HepG2 (cell line): ENCODE measurements around the gene SELL. TPM values are rescaled to one million over a fixed set of nuclear protein-coding genes. Genes with fewer than 3 reads are reported as not detected.
A peak's percentile ranks its signal among the peaks of the same experiment; 100 is the strongest.

Source experiments
- ATAC-seq: fragments of 200-7000 bp; cut with Tn5 transposase; 3 replicates; pipeline ENCODE4 v1.9.1; 2020; ENCODE audit warnings: mild to moderate bottlenecking, moderate library complexity
- BruUV-seq: library from RNA; stranded (reverse); fragments of 400-500 nt; replicated peaks from 2 replicates; lab custom pipeline; 2021; lab: Mats Ljungman, UMichigan
- CTCF ChIA-PET: fragments of 300-600 bp; formaldehyde crosslinking; extraction: SDS; loops from one replicate; lab custom pipeline; 2021; ENCODE audit warnings: low total read pairs, inconsistent platforms, low intra/inter-chr PET ratio; lab: Yijun Ruan, JAX
- POLR2A ChIA-PET: fragments of 350-600 bp; sonication (Branson Sonifier 250); formaldehyde crosslinking; loops from one replicate; lab custom pipeline; 2020; ENCODE audit warnings: antibody characterized with exemption, inconsistent platforms; lab: Yijun Ruan, JAX
- DNase-seq: peaks from one replicate; pipeline ENCODE4 v3.0.0-alpha.2; 2015; ENCODE audit warnings: low spot score
- FAIRE-seq: peaks from 3 replicates; lab custom pipeline; 2011; peaks lifted over from hg19 to GRCh38; lab: Jason Lieb, UNC
- H2AFZ ChIP-seq: one replicate; pipeline ENCODE4 v1.6.1; 2011; ENCODE audit warnings: low read length, inconsistent platforms
- H3K27ac ChIP-seq: fragments of 300-600 bp; 3 replicates; pipeline ENCODE4 v1.8.0; 2011; ENCODE audit warnings: mixed run types, mild to moderate bottlenecking, mixed read lengths, low read length, inconsistent platforms; ENCODE audit not compliant: insufficient read depth; ENCODE audit errors: extremely low read length
- H3K27me3 ChIP-seq, 2 experiments: fragments of 200-600 bp in 1 of 2; 2 replicates in 1 of 2; 3 replicates in 1 of 2; pipeline versions ENCODE4 v1.6.0 to v1.8.0; 2011; ENCODE audit warnings: low read length in 2 of 2, mild to moderate bottlenecking in 2 of 2, moderate library complexity in 2 of 2, inconsistent platforms in 1 of 2; ENCODE audit not compliant: insufficient read depth in 2 of 2, control insufficient read depth in 1 of 2
- H3K36me3 ChIP-seq, 2 experiments: fragments of 200-600 bp in 1 of 2; replicated peaks in 1 of 2; 2 replicates in 1 of 2; 3 replicates in 1 of 2; pipeline versions ENCODE4 v1.5.1 to v1.8.0; 2011; ENCODE audit warnings: low read length in 2 of 2, inconsistent platforms in 1 of 2; ENCODE audit not compliant: insufficient read depth in 2 of 2, control insufficient read depth in 1 of 2
- H3K4me1 ChIP-seq: 2 replicates; pipeline ENCODE4 v1.5.1; 2012; ENCODE audit warnings: low read length, inconsistent platforms; ENCODE audit not compliant: insufficient read depth
- H3K4me2 ChIP-seq: 2 replicates; pipeline ENCODE4 v1.6.0; 2011; ENCODE audit warnings: low read depth, low read length, inconsistent platforms
- H3K4me3 ChIP-seq, 3 experiments: fragments of 200-600 bp in 1 of 3; sonication (generic), shearing (Covaris generic) in 1 of 3; replicated peaks in 1 of 3; 2 replicates each; pipeline ENCODE4 v1.5.1; 2011 to 2016; ENCODE audit warnings: low read length in 3 of 3, inconsistent platforms in 2 of 3, low read depth in 2 of 3, mild to moderate bottlenecking in 2 of 3, control low read depth in 1 of 3, mixed read lengths in 1 of 3; ENCODE audit not compliant: insufficient read depth in 1 of 3
- H3K79me2 ChIP-seq: one replicate; pipeline ENCODE4 v1.6.1; 2011; ENCODE audit warnings: low read length, inconsistent platforms; ENCODE audit not compliant: insufficient read depth
- H3K9ac ChIP-seq: 2 replicates; pipeline ENCODE4 v1.6.0; 2011; ENCODE audit warnings: mild to moderate bottlenecking, low read depth, low read length, inconsistent platforms; ENCODE audit not compliant: insufficient read depth
- H3K9me3 ChIP-seq: 2 replicates; pipeline ENCODE4 v1.5.1; 2012; ENCODE audit warnings: mild to moderate bottlenecking, low read length
- H4K20me1 ChIP-seq: 2 replicates; pipeline ENCODE4 v1.6.0; 2011; ENCODE audit warnings: inconsistent platforms, mild to moderate bottlenecking, low read length, moderate library complexity; ENCODE audit not compliant: insufficient read depth
- ELF1 ChIP-seq: sonication (generic); formaldehyde crosslinking; IDR thresholded peaks from 2 replicates; pipeline ENCODE4 v1.4.0; 2020; ENCODE audit warnings: missing genetic modification reagents
- GFI1 ChIP-seq: sonication (generic); formaldehyde crosslinking; IDR thresholded peaks from 2 replicates; pipeline ENCODE4 v1.5.0; 2020; ENCODE audit warnings: missing genetic modification reagents, mild to moderate bottlenecking, borderline replicate concordance
- PTBP1 ChIP-seq: fragments of 200-400 bp; formaldehyde crosslinking; IDR thresholded peaks from 2 replicates; pipeline ENCODE4 v1.6.1; 2018; ENCODE audit warnings: low read length, low read depth; ENCODE audit not compliant: poor library complexity, severe bottlenecking
- SMAD9 ChIP-seq: sonication (generic); formaldehyde crosslinking; IDR thresholded peaks from 2 replicates; pipeline ENCODE4 v1.5.1; 2020; ENCODE audit warnings: mild to moderate bottlenecking, missing genetic modification reagents
- ZNF567 ChIP-seq: sonication (generic); formaldehyde crosslinking; IDR thresholded peaks from 2 replicates; pipeline ENCODE4 v1.8.1; 2023; ENCODE audit warnings: mild to moderate bottlenecking, missing genetic modification reagents, borderline replicate concordance
- ZNF619 ChIP-seq: sonication (generic); formaldehyde crosslinking; IDR thresholded peaks from 2 replicates; pipeline ENCODE4 v1.4.0; 2020; ENCODE audit warnings: mild to moderate bottlenecking, missing genetic modification reagents
- WGBS: methylation state at CpG from one replicate; pipeline ENCODE4 v1.1.6; 2017; ENCODE audit warnings: low lambda C conversion rate; 5-methylcytosine and 5-hydroxymethylcytosine counted together
- in situ Hi-C: cut with HindIII; loops from 2 replicates; pipeline ENCODE4 v1.10.0; 2017; ENCODE audit warnings: low pct_unique_long_range_greater_than_20kb; ENCODE audit not compliant: extremely low pct_ligation_motif_present
- intact Hi-C: fragments of 100-400 bp; cut with micrococcal nuclease; formaldehyde crosslinking; loops from one replicate; pipeline ENCODE4 v1.10.0; 2022; ENCODE audit not compliant: unreplicated experiment
- polyA plus RNA-seq, 8 experiments: library from polyadenylated mRNA; depleted of rRNA in 3 of 8; stranded (reverse) in 7 of 8; unstranded in 1 of 8; fragments of >200 nt; fragmentation: Illumina TruSeq in 4 of 8; extraction: Trizol in 4 of 8; gene quantifications; 2 replicates each; pipeline versions ENCODE4 v1.2.1 to v1.2.3, GENCODE V29; 2011 to 2016; ENCODE audit warnings: low read depth in 4 of 8, missing spikeins in 1 of 8, mixed read lengths in 1 of 8; ENCODE audit not compliant: insufficient read depth in 1 of 8
- total RNA-seq, 5 experiments: library from RNA; depleted of rRNA; stranded (reverse); fragments of >200 nt; fragmentation: Illumina TruSeq; extraction: Trizol; gene quantifications; 2 replicates each; pipeline ENCODE4 v1.2.3, GENCODE V29; 2016; ENCODE audit warnings: low read depth in 1 of 5
- TF ChIP-seq, protein P1 (sequence below): sonication (generic); formaldehyde crosslinking; IDR thresholded peaks from 2 replicates; pipeline ENCODE4 v1.5.0; 2020; ENCODE audit warnings: missing genetic modification reagents
- TF ChIP-seq, protein P2 (sequence below): IDR thresholded peaks from 2 replicates; pipeline ENCODE4 v1.6.1; 2016; ENCODE audit warnings: low read depth, control low read depth
- TF ChIP-seq, protein P3 (sequence below): sonication (generic); formaldehyde crosslinking; IDR thresholded peaks from 2 replicates; pipeline ENCODE4 v1.8.0; 2022; ENCODE audit warnings: missing genetic modification reagents, low read depth, mild to moderate bottlenecking, borderline replicate concordance

Gene SELL
- total and polyA plus RNA-seq, 2 of the 13 experiments (the other 11 are each of a cell fraction or from before 2014, with no cell fraction given) = 0.13 to 0.18 TPM

DNA sequence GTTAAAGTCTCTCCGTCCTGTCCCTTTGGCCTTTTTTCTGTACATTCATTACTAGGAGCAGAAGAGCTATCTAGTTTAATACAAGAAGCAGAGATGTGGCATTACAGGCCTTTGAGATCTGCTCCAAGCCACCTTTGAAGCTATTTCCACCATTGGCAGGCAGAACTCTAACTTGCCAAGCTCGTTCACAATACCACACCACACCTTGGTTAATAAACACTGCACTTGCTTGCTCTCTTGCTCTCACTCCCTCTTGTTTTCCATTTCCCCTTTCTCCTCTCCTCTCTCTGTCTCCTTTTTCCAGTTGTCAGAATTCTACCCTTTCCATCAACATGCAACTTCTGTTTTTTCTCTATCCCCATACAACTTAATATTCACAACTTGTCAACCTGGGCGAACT, 15.4 kb upstream of the SELL start:
- no peak for ATAC-seq
- intact Hi-C loops (no loop called here), in situ Hi-C loops (no loop called here)

More for the DNA sequence above, 15.4 kb upstream of the SELL start:
- no TSS peak for BruUV-seq
- H4K20me1 ChIP-seq = no peaks in the 10 kb centered on the region
- DNase-seq (no peak), FAIRE-seq (no peak)
- H3K9ac ChIP-seq = no peak overlapping the region
- peak overlapping the region; percentile 62 for H3K4me2 ChIP-seq
- H2AFZ ChIP-seq = no peak overlapping the region
- no peak overlapping the region for H3K27ac ChIP-seq
- TF ChIP-seq ELF1 (CRISPR knock-in tag) (no peak), PTBP1 (no peak), GFI1 (no peak), ZNF619 (no peak), SMAD9 (CRISPR knock-in tag) (no peak), ZNF567 (CRISPR knock-in tag) (no peak)
- TF ChIP-seq, protein P1, sequence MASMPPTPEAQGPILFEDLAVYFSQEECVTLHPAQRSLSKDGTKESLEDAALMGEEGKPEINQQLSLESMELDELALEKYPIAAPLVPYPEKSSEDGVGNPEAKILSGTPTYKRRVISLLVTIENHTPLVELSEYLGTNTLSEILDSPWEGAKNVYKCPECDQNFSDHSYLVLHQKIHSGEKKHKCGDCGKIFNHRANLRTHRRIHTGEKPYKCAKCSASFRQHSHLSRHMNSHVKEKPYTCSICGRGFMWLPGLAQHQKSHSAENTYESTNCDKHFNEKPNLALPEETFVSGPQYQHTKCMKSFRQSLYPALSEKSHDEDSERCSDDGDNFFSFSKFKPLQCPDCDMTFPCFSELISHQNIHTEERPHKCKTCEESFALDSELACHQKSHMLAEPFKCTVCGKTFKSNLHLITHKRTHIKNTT = no peak
- TF ChIP-seq, protein P2, sequence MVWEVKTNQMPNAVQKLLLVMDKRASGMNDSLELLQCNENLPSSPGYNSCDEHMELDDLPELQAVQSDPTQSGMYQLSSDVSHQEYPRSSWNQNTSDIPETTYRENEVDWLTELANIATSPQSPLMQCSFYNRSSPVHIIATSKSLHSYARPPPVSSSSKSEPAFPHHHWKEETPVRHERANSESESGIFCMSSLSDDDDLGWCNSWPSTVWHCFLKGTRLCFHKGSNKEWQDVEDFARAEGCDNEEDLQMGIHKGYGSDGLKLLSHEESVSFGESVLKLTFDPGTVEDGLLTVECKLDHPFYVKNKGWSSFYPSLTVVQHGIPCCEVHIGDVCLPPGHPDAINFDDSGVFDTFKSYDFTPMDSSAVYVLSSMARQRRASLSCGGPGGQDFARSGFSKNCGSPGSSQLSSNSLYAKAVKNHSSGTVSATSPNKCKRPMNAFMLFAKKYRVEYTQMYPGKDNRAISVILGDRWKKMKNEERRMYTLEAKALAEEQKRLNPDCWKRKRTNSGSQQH = no peak
- TF ChIP-seq, protein P3, sequence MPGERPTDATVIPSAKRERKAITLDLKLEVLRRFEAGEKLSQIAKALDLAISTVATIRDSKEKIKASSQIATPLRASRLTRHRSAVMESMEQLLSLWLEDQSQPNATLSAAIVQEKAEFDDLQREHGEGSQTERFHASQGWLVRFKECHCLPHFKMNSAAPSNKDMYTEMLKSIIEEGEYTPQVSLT (CRISPR knock-in tag) = no peak
- H3K9me3 ChIP-seq = no peaks in the 10 kb centered on the region
- H3K27me3 ChIP-seq = no peaks in the 10 kb centered on the region
- H3K79me2 ChIP-seq = no peaks in the 10 kb centered on the region
- H3K4me1 ChIP-seq = peaks cover 25% of the 10 kb centered on the region
- WGBS = 54% methylated on average over 3 of the region's 3 CpGs
- H3K36me3 ChIP-seq = no peaks in the 10 kb centered on the region
- CTCF ChIA-PET = no interaction called here
- H3K4me3 ChIP-seq = no peak overlapping the region
- POLR2A ChIA-PET = no interaction called here
